Fibroblast of lung (primary cell): ENCODE measurements around the gene CLDN19. TPM values are rescaled to one million over a fixed set of nuclear protein-coding genes. Genes with fewer than 3 reads are reported as not detected.

Experiments
- DNase-seq, 2 donors: peaks; one replicate each; pipeline versions ENCODE4 v3.0.0 to v3.0.0-alpha.2; 2010; ENCODE audit warnings: low read depth in 2 of 2
- H2AFZ ChIP-seq: 2 replicates; pipeline ENCODE4 v1.5.1; 2012; ENCODE audit warnings: low read length, control low read depth, inconsistent platforms
- H3K27ac ChIP-seq: 2 replicates; pipeline ENCODE4 v1.5.1; 2011; ENCODE audit warnings: low read length, control low read depth; ENCODE audit not compliant: insufficient read depth
- H3K27me3 ChIP-seq: 2 replicates; pipeline ENCODE4 v1.5.1; 2011; ENCODE audit warnings: mild to moderate bottlenecking, low read length; ENCODE audit not compliant: control insufficient read depth, insufficient read depth
- H3K36me3 ChIP-seq: 2 replicates; pipeline ENCODE4 v1.5.1; 2011; ENCODE audit warnings: low read length; ENCODE audit not compliant: control insufficient read depth, insufficient read depth
- H3K4me1 ChIP-seq: 2 replicates; pipeline ENCODE4 v1.5.1; 2011; ENCODE audit warnings: low read length; ENCODE audit not compliant: control insufficient read depth, insufficient read depth; ENCODE audit errors: extremely low read depth
- H3K4me2 ChIP-seq: 2 replicates; pipeline ENCODE4 v1.5.1; 2011; ENCODE audit warnings: low read length, control low read depth; ENCODE audit not compliant: insufficient read depth; ENCODE audit errors: extremely low read depth
- H3K4me3 ChIP-seq, 4 experiments: fragments of 200-600 bp in 1 of 4; sonication (generic) in 1 of 4; replicated peaks in 1 of 4; 2 replicates each; pipeline ENCODE4 v1.5.1; 2011 to 2016; ENCODE audit warnings: low read length in 4 of 4, low read depth in 3 of 4, mild to moderate bottlenecking in 3 of 4, control low read depth in 2 of 4, inconsistent platforms in 1 of 4, mixed read lengths in 1 of 4; ENCODE audit not compliant: insufficient read depth in 1 of 4; ENCODE audit errors: control extremely low read depth in 1 of 4
- H3K79me2 ChIP-seq: 2 replicates; pipeline ENCODE4 v1.5.1; 2012; ENCODE audit warnings: mild to moderate bottlenecking, low read length, inconsistent platforms; ENCODE audit not compliant: control insufficient read depth, insufficient read depth
- H3K9ac ChIP-seq: 2 replicates; pipeline ENCODE4 v1.5.1; 2011; ENCODE audit warnings: mild to moderate bottlenecking, low read length, control low read depth; ENCODE audit not compliant: insufficient read depth
- H3K9me3 ChIP-seq: 2 replicates; pipeline ENCODE4 v1.5.1; 2012; ENCODE audit warnings: low read depth, low read length; ENCODE audit not compliant: control insufficient read depth, insufficient read depth
- H4K20me1 ChIP-seq: 2 replicates; pipeline ENCODE4 v1.5.1; 2011; ENCODE audit warnings: low read length; ENCODE audit not compliant: control insufficient read depth, insufficient read depth; ENCODE audit errors: extremely low read depth
- EZH2 ChIP-seq: IDR thresholded peaks from 2 replicates; pipeline ENCODE4 v1.5.1; 2012; ENCODE audit warnings: low read length, control low read depth, mild to moderate bottlenecking; ENCODE audit errors: missing control alignments
- polyA plus RNA-seq, 2 donors: library from polyadenylated mRNA; depleted of rRNA in 1 of 2; stranded (reverse) in 1 of 2; unstranded in 1 of 2; fragments of >200 nt; gene quantifications; 2 replicates each; pipeline ENCODE4 v1.2.1, GENCODE V29; 2011 to 2012; ENCODE audit warnings: missing spikeins in 1 of 2
- total RNA-seq: library from RNA; depleted of rRNA; stranded (reverse); fragments of >200 nt; gene quantifications from 2 replicates; pipeline ENCODE4 v1.2.1, GENCODE V29; 2014
- TF ChIP-seq, protein P1 (sequence below), 2 donors: IDR thresholded peaks in 1 of 2; conservative IDR thresholded peaks in 1 of 2; 1 replicate in 1 of 2; 2 replicates in 1 of 2; pipeline ENCODE4 v1.5.1; 2011 to 2012; ENCODE audit warnings: low read length in 2 of 2, control low read depth in 1 of 2, inconsistent platforms in 1 of 2, low read depth in 1 of 2, mild to moderate bottlenecking in 1 of 2

Gene CLDN19
- total and polyA plus RNA-seq, 2 donors (not counting 1 experiment from before 2014, with no cell fraction given) = not detected

DNA sequence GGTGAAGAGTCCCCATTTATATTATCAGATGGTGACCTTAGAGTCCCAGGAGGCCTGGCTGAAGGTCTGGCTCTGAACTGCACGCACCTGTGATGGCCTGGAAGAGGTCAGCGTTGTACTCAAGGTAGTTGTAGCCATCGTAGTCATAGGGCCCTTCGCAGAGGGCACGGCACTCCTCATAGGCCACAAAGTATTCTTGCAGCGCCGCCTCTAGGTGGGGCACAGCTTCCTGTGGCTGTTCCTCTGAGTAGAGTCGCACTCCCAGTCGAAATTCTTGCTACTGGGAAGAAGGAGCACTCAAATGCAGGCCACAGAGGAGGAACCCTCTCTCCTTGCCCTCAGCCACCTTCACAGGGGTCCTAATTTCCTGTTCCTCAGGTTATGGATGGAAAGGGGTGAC lies 19.1 kb upstream of the CLDN19 start:
- Histone ChIP-seq H3K79me2 (peaks cover 20% of the 10 kb centered on the region), H3K9me3 (no peaks in the 10 kb centered on the region), H2AFZ (no peak overlapping the region), H3K4me2 (no peak overlapping the region), H3K27ac (no peak overlapping the region), H3K36me3 (peaks cover 31% of the 10 kb centered on the region), H3K27me3 (no peaks in the 10 kb centered on the region), H3K4me3 (no peak overlapping the region), H3K9ac (no peak overlapping the region), H4K20me1 (no peaks in the 10 kb centered on the region), H3K4me1 (no peaks in the 10 kb centered on the region)
- no peak for DNase-seq
- TF ChIP-seq, protein P1, sequence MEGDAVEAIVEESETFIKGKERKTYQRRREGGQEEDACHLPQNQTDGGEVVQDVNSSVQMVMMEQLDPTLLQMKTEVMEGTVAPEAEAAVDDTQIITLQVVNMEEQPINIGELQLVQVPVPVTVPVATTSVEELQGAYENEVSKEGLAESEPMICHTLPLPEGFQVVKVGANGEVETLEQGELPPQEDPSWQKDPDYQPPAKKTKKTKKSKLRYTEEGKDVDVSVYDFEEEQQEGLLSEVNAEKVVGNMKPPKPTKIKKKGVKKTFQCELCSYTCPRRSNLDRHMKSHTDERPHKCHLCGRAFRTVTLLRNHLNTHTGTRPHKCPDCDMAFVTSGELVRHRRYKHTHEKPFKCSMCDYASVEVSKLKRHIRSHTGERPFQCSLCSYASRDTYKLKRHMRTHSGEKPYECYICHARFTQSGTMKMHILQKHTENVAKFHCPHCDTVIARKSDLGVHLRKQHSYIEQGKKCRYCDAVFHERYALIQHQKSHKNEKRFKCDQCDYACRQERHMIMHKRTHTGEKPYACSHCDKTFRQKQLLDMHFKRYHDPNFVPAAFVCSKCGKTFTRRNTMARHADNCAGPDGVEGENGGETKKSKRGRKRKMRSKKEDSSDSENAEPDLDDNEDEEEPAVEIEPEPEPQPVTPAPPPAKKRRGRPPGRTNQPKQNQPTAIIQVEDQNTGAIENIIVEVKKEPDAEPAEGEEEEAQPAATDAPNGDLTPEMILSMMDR (conservative IDR thresholded peaks at IDR 0.05 in 1 of 2, IDR thresholded peaks at IDR 0.05 in 1 of 2; ENCODE audit: low read depth in 1 of 2, low read length in 2 of 2) = no peak

DNA sequence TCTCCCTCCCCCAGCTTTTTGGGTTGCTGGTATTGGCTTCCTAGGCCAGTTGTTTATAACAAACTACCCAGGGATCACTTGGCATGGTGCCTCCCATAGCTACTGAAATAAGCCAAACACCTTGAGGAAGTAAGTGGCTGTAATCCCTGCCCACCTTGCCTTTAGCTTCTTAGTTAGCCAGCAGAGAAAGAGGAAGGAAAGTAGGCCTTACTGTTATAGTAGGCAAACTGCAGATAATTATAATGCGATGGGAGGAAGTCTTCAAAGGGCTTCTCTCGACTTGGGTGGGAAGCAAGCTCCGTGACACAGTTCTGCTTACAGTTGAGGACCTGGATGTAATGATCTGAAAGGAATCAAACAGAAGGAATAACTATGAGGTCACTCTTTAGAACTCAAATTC lies 18.6 kb upstream of the CLDN19 start:
- H4K20me1 ChIP-seq = no peaks in the 10 kb centered on the region
- H3K4me3 ChIP-seq = no peak overlapping the region
- no peak for DNase-seq
- no peaks in the 10 kb centered on the region for H3K27me3 ChIP-seq
- TF ChIP-seq EZH2 = no peak
- TF ChIP-seq, protein P1 (conservative IDR thresholded peaks at IDR 0.05 in 1 of 2, IDR thresholded peaks at IDR 0.05 in 1 of 2; ENCODE audit: low read depth in 1 of 2, low read length in 2 of 2) = no peak
- peaks cover 32% of the 10 kb centered on the region for H3K36me3 ChIP-seq
- no peak overlapping the region for H2AFZ ChIP-seq
- H3K4me1 ChIP-seq = no peaks in the 10 kb centered on the region
- no peak overlapping the region for H3K27ac ChIP-seq
- no peak overlapping the region for H3K9ac ChIP-seq
- peaks cover 15% of the 10 kb centered on the region for H3K79me2 ChIP-seq
- no peak overlapping the region for H3K4me2 ChIP-seq
- H3K9me3 ChIP-seq = no peaks in the 10 kb centered on the region

DNA sequence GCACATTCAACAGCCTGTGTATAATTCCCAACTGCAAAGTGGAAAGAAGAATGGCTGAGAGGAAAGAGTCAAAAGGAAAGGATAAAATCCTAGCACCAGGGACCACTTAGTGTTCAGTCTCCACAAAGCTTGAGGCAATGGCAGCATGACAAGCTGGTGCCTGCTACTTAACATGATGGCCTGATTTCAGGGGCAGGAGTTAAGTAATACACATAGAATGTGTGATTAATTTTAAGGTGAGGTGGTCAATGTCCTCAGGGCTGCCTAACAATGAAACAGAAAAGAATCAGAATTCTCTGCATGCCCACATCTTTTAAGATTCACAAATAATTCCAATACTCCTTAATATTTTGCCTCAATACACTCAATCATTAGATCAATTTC lies 17.8 kb upstream of the CLDN19 start:
- TF ChIP-seq, protein P1 (conservative IDR thresholded peaks at IDR 0.05 in 1 of 2, IDR thresholded peaks at IDR 0.05 in 1 of 2; ENCODE audit: low read depth in 1 of 2, low read length in 2 of 2) = no peak
- TF ChIP-seq EZH2 = no peak
- H3K27me3 ChIP-seq = no peaks in the 10 kb centered on the region
- H4K20me1 ChIP-seq = no peaks in the 10 kb centered on the region
- H3K9ac ChIP-seq = no peak overlapping the region
- no peak overlapping the region for H3K4me2 ChIP-seq
- no peaks in the 10 kb centered on the region for H3K9me3 ChIP-seq
- no peak overlapping the region for H3K27ac ChIP-seq
- H3K79me2 ChIP-seq = peaks cover 8% of the 10 kb centered on the region
- DNase-seq = no peak
- H3K4me1 ChIP-seq = peaks cover 2% of the 10 kb centered on the region
- H3K36me3 ChIP-seq = peaks cover 32% of the 10 kb centered on the region
- H2AFZ ChIP-seq = no peak overlapping the region
- no peak overlapping the region for H3K4me3 ChIP-seq
